ENCODE measurements around the gene PLEKHN1.

Gene PLEKHN1

DNA sequence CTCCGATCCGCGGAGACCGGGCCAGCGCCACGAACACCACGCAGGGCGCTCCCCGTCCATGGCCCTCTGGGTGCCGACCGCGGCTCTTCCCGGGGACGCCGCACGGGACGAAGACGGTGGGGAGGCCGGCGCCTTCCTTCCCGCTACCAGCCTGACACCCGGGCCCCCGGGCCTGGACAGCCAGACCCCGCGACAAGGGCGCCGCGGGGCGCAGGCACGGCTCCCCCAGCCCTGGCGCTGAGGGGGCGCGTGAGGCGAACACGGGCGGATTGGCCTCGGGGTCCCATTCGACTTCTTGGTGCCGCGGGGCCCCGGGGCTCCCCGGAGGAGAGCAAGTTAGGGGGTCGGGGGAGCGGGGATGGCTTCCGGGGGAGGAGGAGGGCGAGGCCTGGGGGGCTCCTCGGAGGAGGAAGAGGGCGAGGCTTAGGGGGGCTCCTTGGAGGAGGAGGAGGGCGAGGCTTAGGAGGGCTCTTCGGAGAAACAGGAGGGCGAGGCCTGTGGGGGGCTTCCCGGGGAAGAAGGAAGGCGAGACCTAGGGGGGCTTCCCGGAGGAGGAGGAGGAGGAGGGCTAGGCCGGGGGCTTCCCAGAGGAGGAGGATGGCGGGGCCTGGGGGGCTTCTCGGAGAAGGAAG, 6.4 kb upstream of the PLEKHN1 start:
- Histone ChIP-seq H3K27me3 (ENCODE audit: control insufficient read depth, insufficient read depth, low read length) (peaks cover 12% of the 10 kb centered on the region), H3K4me3 (ENCODE audit: low read depth, low read length) (peak overlapping the region; percentile 35), H3K9me3 (ENCODE audit: control insufficient read depth, insufficient read depth, low read length) (no peaks in the 10 kb centered on the region), H3K4me1 (ENCODE audit: control insufficient read depth, insufficient read depth, low read length) (no peaks in the 10 kb centered on the region), H3K9ac (ENCODE audit: low read depth, low read length) (no peak overlapping the region), H3K36me3 (ENCODE audit: control insufficient read depth, insufficient read depth, low read length) (peaks cover 39% of the 10 kb centered on the region)

DNA sequence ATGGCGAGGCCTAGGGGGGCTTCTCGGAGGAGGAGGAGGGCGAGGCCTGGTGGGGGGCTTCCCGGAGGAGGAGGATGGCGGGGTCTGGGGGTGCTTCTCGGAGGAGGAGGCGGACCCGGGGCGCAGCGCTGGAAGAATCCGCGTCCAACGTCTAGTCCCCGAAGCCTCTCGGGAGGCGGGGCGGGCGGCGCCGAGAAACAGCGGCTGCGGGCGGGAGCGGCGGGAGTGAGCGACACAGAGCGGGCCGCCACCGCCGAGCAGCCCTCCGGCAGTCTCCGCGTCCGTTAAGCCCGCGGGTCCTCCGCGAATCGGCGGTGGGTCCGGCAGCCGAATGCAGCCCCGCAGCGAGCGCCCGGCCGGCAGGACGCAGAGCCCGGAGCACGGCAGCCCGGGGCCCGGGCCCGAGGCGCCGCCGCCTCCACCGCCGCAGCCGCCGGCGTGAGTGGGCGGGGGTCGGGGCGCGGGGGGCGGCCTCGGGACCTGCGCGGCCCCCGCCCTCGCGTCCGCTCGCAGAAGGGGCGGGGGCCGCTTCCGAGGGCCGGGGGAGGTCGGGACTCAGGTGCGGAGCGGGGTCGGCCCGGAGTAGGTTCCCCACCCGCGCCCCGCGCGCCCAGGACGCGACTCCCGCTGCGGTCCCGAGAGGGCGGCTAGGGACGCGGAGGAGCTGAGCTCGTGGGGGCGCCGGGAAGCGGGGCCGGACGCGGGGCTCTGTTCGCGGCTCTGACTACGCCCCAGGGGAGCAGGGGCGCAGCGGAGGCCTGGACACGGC, 5.7 kb upstream of the PLEKHN1 start, which contains the start of gene KLHL17:
TSS of gene KLHL17 (plus strand) at position 222 of the 769 bp plus-strand sequence. CDS start at position 332, 110 bp downstream.
- H3K9ac ChIP-seq (ENCODE audit: low read depth, low read length) = no peak within 1 kb of the TSS
- peaks cover 12% of the 10 kb centered on the region for H3K27me3 ChIP-seq (ENCODE audit: control insufficient read depth, insufficient read depth, low read length)
- peak within 1 kb of the TSS; percentile 41 for H3K4me3 ChIP-seq (ENCODE audit: low read depth, low read length)
- no peaks in the 10 kb centered on the region for H3K9me3 ChIP-seq (ENCODE audit: control insufficient read depth, insufficient read depth, low read length)
- peaks cover 35% of the 10 kb centered on the region for H3K36me3 ChIP-seq (ENCODE audit: control insufficient read depth, insufficient read depth, low read length)
- H3K4me1 ChIP-seq (ENCODE audit: control insufficient read depth, insufficient read depth, low read length) = no peaks in the 10 kb centered on the region

DNA sequence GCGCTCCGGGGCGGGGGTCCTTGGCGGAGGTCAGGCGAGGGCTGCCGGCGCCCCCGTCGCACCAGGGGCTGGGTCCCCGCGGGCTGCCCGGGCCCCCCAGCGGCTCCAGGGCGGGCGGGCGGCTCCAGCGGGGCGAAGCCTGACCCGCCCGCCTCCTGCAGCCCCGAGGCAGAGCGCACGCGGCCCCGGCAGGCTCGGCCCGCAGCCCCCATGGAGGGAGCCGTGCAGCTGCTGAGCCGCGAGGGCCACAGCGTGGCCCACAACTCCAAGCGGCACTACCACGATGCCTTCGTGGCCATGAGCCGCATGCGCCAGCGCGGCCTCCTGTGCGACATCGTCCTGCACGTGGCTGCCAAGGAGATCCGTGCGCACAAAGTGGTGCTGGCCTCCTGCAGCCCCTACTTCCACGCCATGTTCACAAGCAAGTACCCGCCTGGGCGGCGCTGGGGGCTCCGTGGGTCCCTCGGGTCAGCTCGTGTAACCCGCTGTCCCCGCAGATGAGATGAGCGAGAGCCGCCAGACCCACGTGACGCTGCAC, 5.1 kb upstream of the PLEKHN1 start:
- H3K9me3 ChIP-seq (ENCODE audit: control insufficient read depth, insufficient read depth, low read length) = no peaks in the 10 kb centered on the region
- H3K4me1 ChIP-seq (ENCODE audit: control insufficient read depth, insufficient read depth, low read length) = no peaks in the 10 kb centered on the region

DNA sequence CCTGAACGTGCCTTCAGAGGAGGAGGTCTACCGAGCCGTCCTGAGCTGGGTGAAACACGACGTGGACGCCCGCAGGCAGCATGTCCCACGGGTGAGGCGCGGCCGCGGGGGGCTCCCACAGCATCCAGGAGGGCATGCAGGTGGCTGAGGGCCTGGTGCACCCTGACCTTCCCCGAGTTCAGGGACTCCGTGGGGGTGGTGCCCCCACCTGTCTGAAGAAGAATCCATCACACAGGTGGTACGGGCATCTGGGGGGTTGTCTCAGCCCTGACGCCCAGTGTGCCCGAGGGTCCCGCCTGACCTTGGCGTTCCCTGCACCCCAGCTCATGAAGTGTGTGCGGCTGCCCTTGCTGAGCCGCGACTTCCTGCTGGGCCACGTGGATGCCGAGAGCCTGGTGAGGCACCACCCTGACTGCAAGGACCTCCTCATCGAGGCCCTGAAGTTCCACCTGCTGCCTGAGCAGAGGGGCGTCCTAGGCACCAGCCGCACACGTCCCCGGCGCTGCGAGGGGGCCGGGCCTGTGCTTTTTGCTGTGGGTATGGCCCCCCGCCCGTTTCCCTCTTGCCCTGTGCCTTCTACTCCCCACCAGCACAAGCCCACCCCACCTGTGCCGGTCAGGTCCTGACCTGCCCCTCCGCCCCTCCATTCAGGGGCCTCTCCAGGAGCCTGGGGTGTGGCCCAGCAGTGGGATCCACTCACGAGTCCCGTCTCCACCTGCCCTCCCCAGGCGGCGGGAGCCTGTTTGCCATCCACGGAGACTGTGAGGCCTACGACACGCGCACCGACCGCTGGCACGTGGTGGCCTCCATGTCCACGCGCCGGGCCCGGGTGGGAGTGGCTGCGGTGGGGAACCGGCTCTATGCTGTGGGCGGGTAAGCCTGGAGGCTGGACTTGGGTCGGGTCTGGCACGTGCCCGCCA, 3.6 kb upstream of the PLEKHN1 start:
- peaks cover 25% of the 10 kb centered on the region for H3K27me3 ChIP-seq (ENCODE audit: control insufficient read depth, insufficient read depth, low read length)
- no peak overlapping the region for H3K9ac ChIP-seq (ENCODE audit: low read depth, low read length)
- no peaks in the 10 kb centered on the region for H3K4me1 ChIP-seq (ENCODE audit: control insufficient read depth, insufficient read depth, low read length)
- no peaks in the 10 kb centered on the region for H3K9me3 ChIP-seq (ENCODE audit: control insufficient read depth, insufficient read depth, low read length)
- H3K36me3 ChIP-seq (ENCODE audit: control insufficient read depth, insufficient read depth, low read length) = peaks cover 19% of the 10 kb centered on the region
- H3K4me3 ChIP-seq (ENCODE audit: low read depth, low read length) = no peak overlapping the region

More for the DNA sequence above, 5.1 kb upstream of the PLEKHN1 start:
- peak overlapping the region; percentile 41 for H3K4me3 ChIP-seq (ENCODE audit: low read depth, low read length)
- H3K9ac ChIP-seq (ENCODE audit: low read depth, low read length) = no peak overlapping the region
- H3K27me3 ChIP-seq (ENCODE audit: control insufficient read depth, insufficient read depth, low read length) = peaks cover 14% of the 10 kb centered on the region
- peaks cover 31% of the 10 kb centered on the region for H3K36me3 ChIP-seq (ENCODE audit: control insufficient read depth, insufficient read depth, low read length)

DNA sequence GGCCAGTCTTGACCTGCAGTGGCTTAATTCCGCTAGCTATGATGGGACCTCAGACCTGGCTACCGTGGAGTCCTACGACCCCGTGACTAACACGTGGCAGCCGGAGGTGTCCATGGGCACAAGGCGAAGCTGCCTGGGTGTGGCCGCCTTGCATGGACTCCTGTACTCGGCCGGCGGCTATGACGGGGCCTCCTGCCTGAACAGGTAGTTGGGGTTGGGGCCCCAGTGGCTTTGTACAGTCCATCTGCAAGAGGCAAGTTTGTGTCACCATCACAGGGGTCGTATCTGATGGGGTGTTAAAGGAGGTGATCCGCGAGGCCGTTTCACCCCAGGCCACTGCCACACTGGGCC, 3.0 kb upstream of the PLEKHN1 start:
- Histone ChIP-seq H3K36me3 (ENCODE audit: control insufficient read depth, insufficient read depth, low read length) (peaks cover 18% of the 10 kb centered on the region), H3K4me3 (ENCODE audit: low read depth, low read length) (no peak overlapping the region), H3K9ac (ENCODE audit: low read depth, low read length) (no peak overlapping the region), H3K27me3 (ENCODE audit: control insufficient read depth, insufficient read depth, low read length) (peaks cover 32% of the 10 kb centered on the region), H3K4me1 (ENCODE audit: control insufficient read depth, insufficient read depth, low read length) (no peaks in the 10 kb centered on the region), H3K9me3 (ENCODE audit: control insufficient read depth, insufficient read depth, low read length) (no peaks in the 10 kb centered on the region)

DNA sequence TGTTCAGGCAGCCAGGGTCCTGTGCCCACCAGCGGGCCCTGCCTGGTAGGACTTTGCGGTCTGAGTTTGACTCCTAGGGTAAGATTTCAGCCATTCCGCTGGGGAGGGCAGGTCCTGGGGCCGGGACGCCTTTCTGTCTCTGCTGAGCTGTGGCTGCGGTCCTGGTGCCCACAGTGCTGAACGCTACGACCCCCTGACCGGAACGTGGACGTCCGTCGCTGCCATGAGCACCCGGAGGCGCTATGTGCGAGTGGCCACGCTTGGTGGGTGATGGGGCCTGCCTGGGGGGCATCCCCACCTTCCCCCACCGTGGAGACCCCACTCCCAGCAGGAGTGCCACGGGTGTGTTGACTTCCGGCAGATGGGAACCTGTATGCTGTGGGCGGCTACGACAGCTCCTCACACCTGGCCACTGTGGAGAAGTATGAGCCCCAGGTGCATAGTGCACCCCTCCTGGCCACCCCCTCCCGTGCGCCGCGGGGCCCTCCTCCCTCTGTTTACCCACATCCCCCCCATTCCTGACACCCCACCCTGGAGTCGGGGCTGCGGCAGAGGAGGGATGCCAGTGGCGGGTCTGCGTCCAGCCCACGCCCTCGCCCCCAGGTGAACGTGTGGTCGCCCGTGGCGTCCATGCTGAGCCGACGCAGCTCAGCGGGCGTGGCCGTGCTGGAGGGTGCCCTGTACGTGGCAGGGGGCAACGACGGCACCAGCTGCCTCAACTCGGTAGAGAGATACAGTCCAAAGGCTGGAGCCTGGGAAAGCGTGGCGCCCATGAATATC, 2.3 kb upstream of the PLEKHN1 start:
- Histone ChIP-seq H3K9ac (ENCODE audit: low read depth, low read length) (no peak overlapping the region), H3K27me3 (ENCODE audit: control insufficient read depth, insufficient read depth, low read length) (peaks cover 38% of the 10 kb centered on the region), H3K4me3 (ENCODE audit: low read depth, low read length) (no peak overlapping the region), H3K4me1 (ENCODE audit: control insufficient read depth, insufficient read depth, low read length) (no peaks in the 10 kb centered on the region), H3K36me3 (ENCODE audit: control insufficient read depth, insufficient read depth, low read length) (peaks cover 18% of the 10 kb centered on the region), H3K9me3 (ENCODE audit: control insufficient read depth, insufficient read depth, low read length) (no peaks in the 10 kb centered on the region)

DNA sequence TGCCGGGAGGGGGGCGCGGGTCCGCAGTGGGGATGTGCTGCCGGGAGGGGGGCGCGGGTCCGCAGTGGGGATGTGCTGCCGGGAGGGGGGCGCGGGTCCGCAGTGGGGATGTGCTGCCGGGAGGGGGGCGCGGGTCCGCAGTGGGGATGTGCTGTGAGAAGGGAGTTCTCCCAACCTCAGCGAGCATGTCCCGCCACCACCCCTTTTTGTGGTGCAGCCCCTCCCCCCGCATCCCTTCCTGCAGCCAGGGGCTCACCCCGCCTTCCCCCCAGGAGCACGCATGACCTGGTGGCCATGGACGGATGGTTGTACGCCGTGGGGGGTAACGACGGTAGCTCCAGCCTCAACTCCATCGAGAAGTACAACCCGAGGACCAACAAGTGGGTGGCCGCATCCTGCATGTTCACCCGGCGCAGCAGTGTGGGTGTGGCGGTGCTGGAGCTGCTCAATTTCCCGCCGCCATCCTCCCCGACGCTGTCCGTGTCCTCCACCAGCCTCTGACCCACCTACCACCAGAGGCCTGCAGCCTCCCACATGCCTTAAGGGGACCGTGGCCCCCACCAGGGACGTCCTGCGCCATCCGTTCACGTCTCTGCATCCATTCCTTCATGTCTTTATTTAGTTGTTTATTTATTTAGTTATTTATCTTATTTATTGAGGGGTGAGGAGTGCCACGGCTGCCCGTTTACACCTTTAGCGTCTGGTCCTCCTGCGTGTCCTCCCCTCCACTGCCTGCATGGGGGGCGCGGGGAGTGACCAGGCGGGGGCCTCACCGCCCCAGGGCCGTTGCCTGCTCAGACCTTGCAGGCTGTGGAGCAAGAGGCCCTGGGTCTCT, 1.4 kb upstream of the PLEKHN1 start:
- peaks cover 44% of the 10 kb centered on the region for H3K27me3 ChIP-seq (ENCODE audit: control insufficient read depth, insufficient read depth, low read length)
- no peak overlapping the region for H3K4me3 ChIP-seq (ENCODE audit: low read depth, low read length)
- peaks cover 18% of the 10 kb centered on the region for H3K36me3 ChIP-seq (ENCODE audit: control insufficient read depth, insufficient read depth, low read length)
- no peaks in the 10 kb centered on the region for H3K9me3 ChIP-seq (ENCODE audit: control insufficient read depth, insufficient read depth, low read length)
- no peak overlapping the region for H3K9ac ChIP-seq (ENCODE audit: low read depth, low read length)
- no peaks in the 10 kb centered on the region for H3K4me1 ChIP-seq (ENCODE audit: control insufficient read depth, insufficient read depth, low read length)

DNA sequence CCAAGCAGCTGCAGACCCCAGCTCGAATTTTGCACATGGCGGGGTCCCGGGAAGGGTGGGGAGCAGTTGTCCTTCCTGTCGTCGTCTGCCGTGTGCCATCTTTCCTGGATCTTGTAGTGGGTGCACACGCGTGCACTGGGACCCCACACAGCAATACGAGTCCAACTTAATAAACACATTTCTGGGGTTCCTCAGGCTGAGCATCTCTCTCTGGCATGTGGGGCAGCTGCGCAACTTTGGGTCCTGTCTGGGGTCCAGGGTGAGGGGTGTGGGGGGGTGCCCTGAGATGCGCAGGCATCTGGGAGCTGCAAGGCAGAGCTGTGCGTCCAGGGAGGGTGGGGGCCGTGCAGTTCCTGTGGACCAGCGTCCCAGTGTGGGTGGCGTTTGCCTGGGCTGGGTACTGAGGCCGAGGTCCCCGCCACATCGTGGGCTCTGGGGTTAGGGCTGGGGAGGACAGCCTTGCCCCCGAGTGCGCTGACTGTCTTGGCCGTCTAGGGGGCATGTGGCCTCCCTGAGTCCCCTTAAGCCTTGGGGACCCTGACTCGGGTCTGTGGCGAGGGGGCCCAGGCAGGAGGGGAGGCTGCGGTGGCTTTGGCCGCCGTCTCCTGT, 652 bp upstream of the PLEKHN1 start:
- Histone ChIP-seq H3K4me3 (ENCODE audit: low read depth, low read length) (no peak overlapping the region), H3K4me1 (ENCODE audit: control insufficient read depth, insufficient read depth, low read length) (no peaks in the 10 kb centered on the region), H3K36me3 (ENCODE audit: control insufficient read depth, insufficient read depth, low read length) (peaks cover 18% of the 10 kb centered on the region), H3K9ac (ENCODE audit: low read depth, low read length) (no peak overlapping the region), H3K9me3 (ENCODE audit: control insufficient read depth, insufficient read depth, low read length) (no peaks in the 10 kb centered on the region), H3K27me3 (ENCODE audit: control insufficient read depth, insufficient read depth, low read length) (peaks cover 49% of the 10 kb centered on the region)

DNA sequence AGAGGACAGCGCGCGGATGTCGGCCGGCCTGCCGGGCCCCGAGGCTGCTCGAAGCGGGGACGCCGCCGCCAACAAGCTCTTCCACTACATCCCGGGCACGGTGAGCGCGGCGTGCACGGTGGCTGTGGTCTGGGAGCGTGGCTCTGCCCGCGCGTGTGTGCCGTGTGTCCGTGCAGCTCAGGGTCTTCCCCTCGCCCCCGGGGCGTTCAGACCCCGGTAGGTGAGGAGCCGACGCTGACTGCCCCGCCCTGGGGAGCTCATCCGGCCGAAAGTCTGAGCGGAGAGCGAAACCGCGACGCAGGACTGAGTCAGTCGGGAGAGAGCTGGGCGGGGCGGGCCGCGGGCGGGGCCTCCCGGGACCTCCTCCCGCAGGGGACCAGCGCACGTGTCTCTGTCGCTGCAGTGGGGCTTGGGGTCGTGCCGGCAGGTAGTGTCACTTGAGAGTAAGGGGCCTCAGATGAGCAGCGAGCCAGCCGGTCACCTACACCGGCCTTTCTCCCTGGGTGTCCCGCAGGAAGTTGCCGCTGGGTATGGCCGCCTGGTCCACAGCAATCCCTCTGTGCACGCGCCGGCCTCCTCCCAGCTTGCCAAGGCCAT, 520 bp downstream of the PLEKHN1 start:
- peak overlapping the region; percentile 54 for H3K4me3 ChIP-seq (ENCODE audit: low read depth, low read length)
- no peaks in the 10 kb centered on the region for H3K9me3 ChIP-seq (ENCODE audit: control insufficient read depth, insufficient read depth, low read length)
- peaks cover 18% of the 10 kb centered on the region for H3K36me3 ChIP-seq (ENCODE audit: control insufficient read depth, insufficient read depth, low read length)
- H3K9ac ChIP-seq (ENCODE audit: low read depth, low read length) = no peak overlapping the region
- H3K4me1 ChIP-seq (ENCODE audit: control insufficient read depth, insufficient read depth, low read length) = no peaks in the 10 kb centered on the region
- peaks cover 42% of the 10 kb centered on the region for H3K27me3 ChIP-seq (ENCODE audit: control insufficient read depth, insufficient read depth, low read length)
